KMS-11 (cell line): ENCODE measurements around the gene LPIN3.
"Not testable (repeated sequence)": the region's sequence is repeated elsewhere in the genome, so short reads cannot be mapped to it uniquely, and the experiment has no call there.

ENCODE experiments used
- H2AFZ ChIP-seq: fragments of 200-600 bp; sonication (generic); 2 replicates; pipeline ENCODE4 v1.6.1; 2016; ENCODE audit warnings: antibody characterized with exemption, mixed run types, low read depth
- H3K27ac ChIP-seq: fragments of 200-600 bp; sonication (generic); 2 replicates; pipeline ENCODE4 v1.6.1; 2016; ENCODE audit warnings: mild to moderate bottlenecking, mixed run types
- H3K27me3 ChIP-seq: fragments of 200-600 bp; sonication (generic); 2 replicates; pipeline ENCODE4 v1.6.1; 2017; ENCODE audit warnings: mild to moderate bottlenecking, low read depth, mixed run types, moderate library complexity; ENCODE audit not compliant: insufficient read depth
- H3K36me3 ChIP-seq: fragments of 200-600 bp; sonication (generic); 2 replicates; pipeline ENCODE4 v1.6.1; 2017; ENCODE audit warnings: mild to moderate bottlenecking, mixed run types; ENCODE audit not compliant: insufficient read depth
- H3K4me1 ChIP-seq: fragments of 200-600 bp; sonication (generic); 2 replicates; pipeline ENCODE4 v1.6.1; 2016; ENCODE audit warnings: mild to moderate bottlenecking, low read depth, mixed run types; ENCODE audit not compliant: poor library complexity, severe bottlenecking
- H3K4me2 ChIP-seq: fragments of 200-600 bp; sonication (generic); 2 replicates; pipeline ENCODE4 v1.7.0; 2016; ENCODE audit warnings: mild to moderate bottlenecking, mixed run types
- H3K4me3 ChIP-seq: fragments of 200-600 bp; sonication (generic); IDR thresholded peaks from 2 replicates; pipeline ENCODE4 v1.6.1; 2017; ENCODE audit warnings: low read depth, low read length, mixed read lengths; ENCODE audit not compliant: insufficient read depth
- H3K79me2 ChIP-seq: fragments of 200-600 bp; sonication (generic); 2 replicates; pipeline ENCODE4 v1.6.1; 2016; ENCODE audit warnings: low read depth, mixed run types; ENCODE audit not compliant: insufficient read depth
- H3K9ac ChIP-seq: fragments of 200-600 bp; sonication (generic); 2 replicates; pipeline ENCODE4 v1.6.1; 2016; ENCODE audit warnings: mild to moderate bottlenecking, mixed run types
- H4K20me1 ChIP-seq: fragments of 200-600 bp; sonication (generic); 2 replicates; pipeline ENCODE4 v1.6.1; 2016; ENCODE audit warnings: mild to moderate bottlenecking, mixed run types; ENCODE audit not compliant: insufficient read depth
- TF ChIP-seq, protein P1 (sequence below): fragments of 200-600 bp; sonication (generic); conservative IDR thresholded peaks from 2 replicates; pipeline ENCODE4 v1.6.1; 2017; ENCODE audit warnings: low read depth, mild to moderate bottlenecking, antibody characterized with exemption, low read length, moderate library complexity, mixed read lengths

The LPIN3 gene

DNA sequence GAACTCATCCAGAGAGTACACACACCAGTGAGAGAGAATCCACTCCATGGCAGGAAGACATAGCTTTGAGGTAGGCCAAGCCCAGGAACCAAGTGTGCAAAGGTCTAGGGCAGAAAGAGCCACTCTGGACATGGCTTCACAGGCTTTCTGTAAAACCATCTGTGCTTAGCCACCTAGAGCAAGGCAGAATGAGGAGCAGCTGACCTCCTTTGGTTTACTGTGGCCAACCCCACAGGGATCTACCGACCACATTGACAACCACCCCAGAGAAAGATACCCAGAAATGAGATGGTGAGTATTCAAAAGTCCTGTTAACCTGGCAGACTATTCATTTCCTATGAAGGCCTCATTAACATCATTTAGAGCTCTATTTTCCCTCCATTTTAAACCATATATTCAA is 33.6 kb upstream of the LPIN3 start:
- no peaks in the 10 kb centered on the region for H3K79me2 ChIP-seq
- no peaks in the 10 kb centered on the region for H4K20me1 ChIP-seq
- no peak overlapping the region for H3K4me3 ChIP-seq
- H3K36me3 ChIP-seq: no peaks in the 10 kb centered on the region
- no peak overlapping the region for H3K9ac ChIP-seq
- H2AFZ ChIP-seq: no peak overlapping the region
- no peaks in the 10 kb centered on the region for H3K27me3 ChIP-seq
- TF ChIP-seq, protein P1, sequence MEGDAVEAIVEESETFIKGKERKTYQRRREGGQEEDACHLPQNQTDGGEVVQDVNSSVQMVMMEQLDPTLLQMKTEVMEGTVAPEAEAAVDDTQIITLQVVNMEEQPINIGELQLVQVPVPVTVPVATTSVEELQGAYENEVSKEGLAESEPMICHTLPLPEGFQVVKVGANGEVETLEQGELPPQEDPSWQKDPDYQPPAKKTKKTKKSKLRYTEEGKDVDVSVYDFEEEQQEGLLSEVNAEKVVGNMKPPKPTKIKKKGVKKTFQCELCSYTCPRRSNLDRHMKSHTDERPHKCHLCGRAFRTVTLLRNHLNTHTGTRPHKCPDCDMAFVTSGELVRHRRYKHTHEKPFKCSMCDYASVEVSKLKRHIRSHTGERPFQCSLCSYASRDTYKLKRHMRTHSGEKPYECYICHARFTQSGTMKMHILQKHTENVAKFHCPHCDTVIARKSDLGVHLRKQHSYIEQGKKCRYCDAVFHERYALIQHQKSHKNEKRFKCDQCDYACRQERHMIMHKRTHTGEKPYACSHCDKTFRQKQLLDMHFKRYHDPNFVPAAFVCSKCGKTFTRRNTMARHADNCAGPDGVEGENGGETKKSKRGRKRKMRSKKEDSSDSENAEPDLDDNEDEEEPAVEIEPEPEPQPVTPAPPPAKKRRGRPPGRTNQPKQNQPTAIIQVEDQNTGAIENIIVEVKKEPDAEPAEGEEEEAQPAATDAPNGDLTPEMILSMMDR: no peak
- no peak overlapping the region for H3K27ac ChIP-seq
- no peak overlapping the region for H3K4me2 ChIP-seq
- no peaks in the 10 kb centered on the region for H3K4me1 ChIP-seq

- H3K27me3 ChIP-seq: no peaks in the 10 kb centered on the region
- H3K27ac ChIP-seq: no peak overlapping the region
- no peaks in the 10 kb centered on the region for H3K4me1 ChIP-seq
- H3K36me3 ChIP-seq: no peaks in the 10 kb centered on the region
- H3K4me2 ChIP-seq: no peak overlapping the region
- H3K9ac ChIP-seq: no peak overlapping the region
- TF ChIP-seq, protein P1: no peak
- no peaks in the 10 kb centered on the region for H4K20me1 ChIP-seq
- H3K79me2 ChIP-seq: no peaks in the 10 kb centered on the region
- H3K4me3 ChIP-seq: no peak overlapping the region
- H2AFZ ChIP-seq: no peak overlapping the region
Observed at GRCh38 chr20:41308290-41308711, 32.3 kb upstream of the LPIN3 start.

- Histone ChIP-seq H3K27ac (no peak overlapping the region), H3K9ac (no peak overlapping the region)
- TF ChIP-seq, protein P1: no peak
Observed at GRCh38 chr20:41308726-41309413, 31.8 kb upstream of the LPIN3 start.

GRCh38 chr20:41309817-41310216 is 30.8 kb upstream of the LPIN3 start:
- H3K36me3 ChIP-seq: no peaks in the 10 kb centered on the region
- no peak overlapping the region for H2AFZ ChIP-seq
- H3K4me1 ChIP-seq: no peaks in the 10 kb centered on the region
- no peak overlapping the region for H3K4me3 ChIP-seq
- TF ChIP-seq, protein P1: no peak
- no peaks in the 10 kb centered on the region for H3K79me2 ChIP-seq
- no peak overlapping the region for H3K27ac ChIP-seq
- H3K9ac ChIP-seq: no peak overlapping the region
- H3K4me2 ChIP-seq: no peak overlapping the region
- no peaks in the 10 kb centered on the region for H4K20me1 ChIP-seq
- no peaks in the 10 kb centered on the region for H3K27me3 ChIP-seq

More at GRCh38 chr20:41308726-41309413, 31.8 kb upstream of the LPIN3 start:
- Histone ChIP-seq H3K79me2 (no peaks in the 10 kb centered on the region), H3K4me2 (no peak overlapping the region), H4K20me1 (no peaks in the 10 kb centered on the region), H3K4me1 (no peaks in the 10 kb centered on the region), H3K27me3 (no peaks in the 10 kb centered on the region), H2AFZ (no peak overlapping the region), H3K4me3 (no peak overlapping the region), H3K36me3 (no peaks in the 10 kb centered on the region)

- peaks cover 11% of the 10 kb centered on the region for H3K4me1 ChIP-seq
- not testable (repeated sequence) for H4K20me1 ChIP-seq, H3K79me2 ChIP-seq, H3K4me3 ChIP-seq, H2AFZ ChIP-seq, H3K27ac ChIP-seq, H3K27me3 ChIP-seq, H3K36me3 ChIP-seq, H3K9ac ChIP-seq, H3K4me2 ChIP-seq
Observed at GRCh38 chr20:41312009-41312408, 28.6 kb upstream of the LPIN3 start.
